Lower leg skin (tissue), 3 donors: ENCODE measurements around the gene CPLX3.

Experiments
- CTCF ChIP-seq, 3 donors: fragments of 450-650 bp; IDR thresholded peaks; one replicate each; pipeline ENCODE4 v1.5.1; 2016; ENCODE audit warnings: antibody characterized with exemption in 3 of 3, mild to moderate bottlenecking in 3 of 3, moderate library complexity in 2 of 3
- POLR2A ChIP-seq, 2 donors: fragments of 450-650 bp; IDR thresholded peaks; one replicate each; pipeline ENCODE4 v1.6.1; 2016 to 2017; ENCODE audit warnings: antibody characterized with exemption in 2 of 2, mild to moderate bottlenecking in 1 of 2, moderate library complexity in 1 of 2

- TF ChIP-seq CTCF (IDR thresholded peaks at IDR 0.05) (no peak), POLR2A (IDR thresholded peaks at IDR 0.05) (no peak)
Measured at GRCh38 chr15:74788042-74788682, 38.3 kb upstream of the CPLX3 start.
